ENCODE results near the gene NAA16. TPM values are rescaled to one million over a fixed set of nuclear protein-coding genes. Genes with fewer than 3 reads are reported as not detected.

NAA16 gene
- total and polyA plus RNA-seq, 4 donors, result 5.0 to 65.6 (median 16.4) TPM

- H3K27ac ChIP-seq (ENCODE audit: low read depth in 1 of 2, low read length in 1 of 2), result no peak overlapping the region
- no peak overlapping the region for H3K9ac ChIP-seq (ENCODE audit: insufficient read depth in 1 of 2, low read length in 2 of 2)
- TF ChIP-seq CTCF (IDR thresholded peaks at IDR 0.05; ENCODE audit: control extremely low read depth, extremely low read depth), result no peak
- DNase-seq (no peak), ATAC-seq (ENCODE audit: insufficient read depth, low FRiP score) (no peak)
- H3K36me3 ChIP-seq (ENCODE audit: control insufficient read depth in 4 of 4, insufficient read depth in 4 of 4, low read length in 4 of 4), result no peaks in the 10 kb centered on the region
- H3K27me3 ChIP-seq (ENCODE audit: control insufficient read depth in 3 of 3, insufficient read depth in 3 of 3, low read length in 2 of 3), result no peaks in the 10 kb centered on the region
- H3K4me3 ChIP-seq, result no peak overlapping the region
- H3K9me3 ChIP-seq (ENCODE audit: control insufficient read depth in 4 of 4, insufficient read depth in 3 of 4, low read length in 3 of 4), result no peaks in the 10 kb centered on the region
- WGBS, 2 donors, result 57 to 60% methylated on average over 3 of the region's 3 CpGs
- H3K4me1 ChIP-seq (ENCODE audit: control insufficient read depth in 5 of 5, insufficient read depth in 5 of 5, low read length in 5 of 5), result no peaks in the 10 kb centered on the region
These were observed 96.3 kb downstream of the NAA16 start for GRCh38 chr13:41407380-41407779.

GRCh38 chr13:41408121-41408520, 97.1 kb downstream of the NAA16 start:
- Histone ChIP-seq H3K27me3 (ENCODE audit: control insufficient read depth in 3 of 3, insufficient read depth in 3 of 3, low read length in 2 of 3) (no peaks in the 10 kb centered on the region), H3K4me1 (ENCODE audit: control insufficient read depth in 5 of 5, insufficient read depth in 5 of 5, low read length in 5 of 5) (no peaks in the 10 kb centered on the region), H3K9ac (ENCODE audit: insufficient read depth in 1 of 2, low read length in 2 of 2) (no peak overlapping the region), H3K9me3 (ENCODE audit: control insufficient read depth in 4 of 4, insufficient read depth in 3 of 4, low read length in 3 of 4) (no peaks in the 10 kb centered on the region), H3K4me3 (no peak overlapping the region), H3K36me3 (ENCODE audit: control insufficient read depth in 4 of 4, insufficient read depth in 4 of 4, low read length in 4 of 4) (no peaks in the 10 kb centered on the region), H3K27ac (ENCODE audit: low read depth in 1 of 2, low read length in 1 of 2) (no peak overlapping the region)
- DNase-seq (no peak), ATAC-seq (ENCODE audit: insufficient read depth, low FRiP score) (no peak)
- no peak for TF ChIP-seq CTCF (IDR thresholded peaks at IDR 0.05; ENCODE audit: control extremely low read depth, extremely low read depth)

GRCh38 chr13:41408746-41409145, 97.7 kb downstream of the NAA16 start:
- Histone ChIP-seq H3K27ac (ENCODE audit: low read depth in 1 of 2, low read length in 1 of 2) (no peak overlapping the region), H3K36me3 (ENCODE audit: control insufficient read depth in 4 of 4, insufficient read depth in 4 of 4, low read length in 4 of 4) (no peaks in the 10 kb centered on the region), H3K4me3 (no peak overlapping the region), H3K9ac (ENCODE audit: insufficient read depth in 1 of 2, low read length in 2 of 2) (no peak overlapping the region), H3K4me1 (ENCODE audit: control insufficient read depth in 5 of 5, insufficient read depth in 5 of 5, low read length in 5 of 5) (no peaks in the 10 kb centered on the region), H3K27me3 (ENCODE audit: control insufficient read depth in 3 of 3, insufficient read depth in 3 of 3, low read length in 2 of 3) (no peaks in the 10 kb centered on the region), H3K9me3 (ENCODE audit: control insufficient read depth in 4 of 4, insufficient read depth in 3 of 4, low read length in 3 of 4) (no peaks in the 10 kb centered on the region)
- 84 to 91% methylated on average over 1 of the region's 1 CpG for WGBS, 2 donors
- ATAC-seq (ENCODE audit: insufficient read depth, low FRiP score), result no peak
- TF ChIP-seq CTCF (IDR thresholded peaks at IDR 0.05; ENCODE audit: control extremely low read depth, extremely low read depth), result no peak
- DNase-seq, result no peak

- H3K4me3 ChIP-seq, result no peak overlapping the region
- H3K27ac ChIP-seq (ENCODE audit: low read depth in 1 of 2, low read length in 1 of 2), result no peak overlapping the region
- no peaks in the 10 kb centered on the region for H3K36me3 ChIP-seq (ENCODE audit: control insufficient read depth in 4 of 4, insufficient read depth in 4 of 4, low read length in 4 of 4)
- DNase-seq (no peak), ATAC-seq (ENCODE audit: insufficient read depth, low FRiP score) (no peak)
- H3K9me3 ChIP-seq (ENCODE audit: control insufficient read depth in 4 of 4, insufficient read depth in 3 of 4, low read length in 3 of 4), result no peaks in the 10 kb centered on the region
- no peaks in the 10 kb centered on the region for H3K4me1 ChIP-seq (ENCODE audit: control insufficient read depth in 5 of 5, insufficient read depth in 5 of 5, low read length in 5 of 5)
- 79 to 85% methylated on average over 2 of the region's 2 CpGs for WGBS, 2 donors
- no peak overlapping the region for H3K9ac ChIP-seq (ENCODE audit: insufficient read depth in 1 of 2, low read length in 2 of 2)
- H3K27me3 ChIP-seq (ENCODE audit: control insufficient read depth in 3 of 3, insufficient read depth in 3 of 3, low read length in 2 of 3), result no peaks in the 10 kb centered on the region
- TF ChIP-seq CTCF (IDR thresholded peaks at IDR 0.05; ENCODE audit: control extremely low read depth, extremely low read depth), result no peak
These were observed 98.5 kb downstream of the NAA16 start for GRCh38 chr13:41409611-41410010.

Measured in lung (tissue), 12 donors.